NCI-H345 (cell line): ENCODE measurements around the gene STAM.

Experiments used
- DNase-seq: peaks from one replicate; lab custom pipeline; 2025; lab: John Stamatoyannopoulos, UW

The STAM gene

GRCh38 chr10:17647326-17647725 lies 3.4 kb downstream of the STAM start:
- DNase-seq, result no peak

- DNase-seq, result no peak
These were observed 4.5 kb downstream of the STAM start for GRCh38 chr10:17648243-17649035.

DNA sequence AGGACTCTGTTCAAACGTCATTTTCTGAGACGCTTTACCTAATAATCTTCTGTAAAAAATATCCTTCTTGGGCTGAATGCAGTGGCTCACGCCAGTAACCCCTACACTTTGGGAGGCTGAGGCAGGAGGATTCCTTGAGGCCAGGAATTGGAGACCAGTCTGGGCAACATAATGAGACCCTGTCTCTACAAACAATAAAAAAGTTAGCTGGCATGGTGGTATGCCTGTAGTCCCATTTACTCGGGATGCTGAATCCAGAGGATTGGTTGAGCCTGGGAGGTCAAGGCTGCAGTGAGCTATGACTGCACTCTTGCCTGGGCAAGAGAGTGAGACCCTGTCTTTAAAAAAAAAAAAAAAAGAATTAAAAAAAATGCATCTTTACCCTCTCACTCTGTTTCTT lies 5.1 kb downstream of the STAM start:
- no peak for DNase-seq

DNA sequence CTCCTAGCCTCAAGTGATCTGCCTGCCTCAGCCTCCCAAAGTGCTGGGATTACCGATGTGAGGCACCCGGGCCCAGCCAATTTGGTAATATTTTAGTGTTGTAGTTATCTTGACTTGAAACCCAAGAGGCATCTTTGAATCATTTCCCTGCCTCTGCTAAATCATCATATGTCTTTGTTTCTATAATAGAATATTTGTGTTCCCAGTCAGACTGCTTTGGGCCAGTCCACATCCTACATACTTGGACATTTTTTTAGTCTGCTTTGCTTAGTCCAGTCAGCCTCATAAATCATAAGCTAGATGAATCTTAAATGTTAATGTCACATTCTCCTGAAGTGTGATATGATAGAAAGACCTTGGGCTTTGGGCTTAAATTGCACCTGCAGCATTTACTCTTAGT lies 5.9 kb downstream of the STAM start:
- DNase-seq, result no peak

- no peak for DNase-seq
These were observed 6.5 kb downstream of the STAM start for GRCh38 chr10:17650416-17650815.

DNA sequence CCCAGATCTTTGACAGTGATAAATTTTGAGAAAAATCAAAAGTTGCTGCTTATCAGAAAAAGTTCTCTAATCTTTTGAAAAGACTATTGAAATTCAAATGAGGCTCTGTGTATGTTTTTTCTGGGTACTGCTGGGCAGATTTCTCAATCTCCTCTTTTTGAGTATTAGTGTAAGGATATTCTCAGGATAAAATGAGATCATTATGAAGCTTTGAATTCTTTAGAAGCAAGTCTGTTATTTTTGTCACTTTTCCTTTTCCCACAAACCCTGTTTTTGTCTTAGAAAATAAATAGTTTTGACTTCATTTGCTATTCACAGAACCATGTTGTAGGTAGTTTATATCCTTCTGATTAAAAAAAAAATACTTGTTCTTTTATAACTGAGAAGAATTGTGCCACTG lies 7.9 kb downstream of the STAM start:
- DNase-seq, result no peak

- DNase-seq, result no peak
These were observed 8.6 kb downstream of the STAM start for GRCh38 chr10:17652585-17652984.

- no peak for DNase-seq
These were observed 11.1 kb downstream of the STAM start for GRCh38 chr10:17655009-17655408.

- DNase-seq, result no peak
These were observed 11.7 kb downstream of the STAM start for GRCh38 chr10:17655567-17656146.

DNA sequence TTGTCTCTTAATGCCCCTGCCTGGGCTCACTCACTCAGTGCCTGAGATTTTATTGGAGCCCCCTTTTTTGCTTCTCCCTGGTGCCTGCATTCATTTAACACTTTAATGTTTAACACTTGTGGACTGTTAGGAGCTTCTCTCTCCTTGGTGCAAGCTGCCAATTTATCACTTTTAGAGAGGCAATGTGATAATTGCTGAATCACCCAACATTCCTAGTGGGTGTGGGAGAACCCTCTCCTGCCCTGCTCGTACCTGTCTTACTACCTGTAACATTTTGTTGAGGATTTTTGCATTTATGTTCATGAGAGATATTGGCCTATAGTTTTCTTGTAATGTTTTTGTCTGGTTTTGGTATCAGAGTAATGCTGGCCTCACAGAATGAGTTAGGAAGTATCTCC lies 13.2 kb downstream of the STAM start:
- no peak for DNase-seq

DNA sequence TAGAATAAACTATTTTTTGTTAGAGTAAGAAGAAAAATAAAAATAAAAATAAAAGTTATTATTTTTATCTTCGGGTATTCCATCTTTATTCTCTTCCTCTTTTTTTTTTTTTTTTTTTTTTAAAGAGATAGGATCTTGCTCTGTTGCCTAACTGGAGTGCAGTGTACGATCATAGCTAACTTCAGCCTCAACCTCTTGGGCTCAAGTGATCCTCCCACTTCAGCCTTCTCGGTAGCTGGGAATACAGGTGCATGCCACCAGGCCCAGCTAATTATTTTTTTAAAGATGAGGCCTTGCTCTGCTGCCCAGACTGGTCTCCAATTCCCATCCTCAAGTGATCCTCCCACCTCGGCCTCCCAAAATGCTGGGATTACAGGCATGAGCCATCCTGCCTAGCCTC lies 15.4 kb downstream of the STAM start:
- no peak for DNase-seq

GRCh38 chr10:17660921-17661320 lies 17.0 kb downstream of the STAM start:
- no peak for DNase-seq

GRCh38 chr10:17661510-17661909 lies 17.6 kb downstream of the STAM start:
- no peak for DNase-seq

GRCh38 chr10:17662193-17663138 lies 18.5 kb downstream of the STAM start:
- no peak for DNase-seq

DNA sequence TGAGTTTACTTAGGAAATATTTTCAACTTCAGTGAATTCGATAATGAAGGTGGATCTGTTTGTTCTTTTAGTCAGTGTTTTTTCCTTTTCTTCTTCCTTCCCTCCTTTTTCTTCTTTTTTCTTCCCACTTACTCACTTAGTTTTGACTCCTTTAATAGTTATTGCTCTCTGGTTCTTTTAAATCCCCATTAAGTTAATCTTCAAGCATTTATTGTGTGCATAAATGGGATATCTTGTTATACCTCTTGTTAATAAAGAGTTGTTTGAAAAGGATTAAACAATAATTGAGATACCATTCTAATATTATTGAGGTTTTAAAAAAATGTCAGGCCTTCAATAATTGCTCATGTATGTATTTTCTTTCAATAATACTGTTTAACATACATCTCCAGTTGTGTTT lies 19.5 kb downstream of the STAM start:
- no peak for DNase-seq

DNA sequence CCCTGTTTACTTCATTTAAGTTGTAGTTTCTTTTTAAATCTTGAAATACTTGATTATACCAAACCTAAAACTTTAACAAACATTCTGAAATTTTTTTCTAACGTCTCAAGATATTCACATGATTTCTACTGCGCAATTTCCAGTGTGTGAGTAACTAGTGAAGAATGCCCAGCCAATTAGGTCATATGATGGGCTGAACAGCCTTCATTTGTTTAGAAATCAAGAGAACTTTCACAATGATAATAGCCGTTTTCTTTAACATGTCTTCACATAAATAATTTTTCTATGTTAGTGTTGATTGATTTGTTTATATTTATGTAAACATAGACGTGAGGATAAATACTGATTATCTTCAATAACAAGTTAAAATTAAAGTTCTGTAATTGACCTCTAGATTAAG lies 21.8 kb downstream of the STAM start:
- DNase-seq, result no peak

GRCh38 chr10:17668435-17669184 lies 24.7 kb downstream of the STAM start:
- DNase-seq, result no peak

- DNase-seq, result no peak
These were observed 25.4 kb downstream of the STAM start for GRCh38 chr10:17669185-17669872.

DNA sequence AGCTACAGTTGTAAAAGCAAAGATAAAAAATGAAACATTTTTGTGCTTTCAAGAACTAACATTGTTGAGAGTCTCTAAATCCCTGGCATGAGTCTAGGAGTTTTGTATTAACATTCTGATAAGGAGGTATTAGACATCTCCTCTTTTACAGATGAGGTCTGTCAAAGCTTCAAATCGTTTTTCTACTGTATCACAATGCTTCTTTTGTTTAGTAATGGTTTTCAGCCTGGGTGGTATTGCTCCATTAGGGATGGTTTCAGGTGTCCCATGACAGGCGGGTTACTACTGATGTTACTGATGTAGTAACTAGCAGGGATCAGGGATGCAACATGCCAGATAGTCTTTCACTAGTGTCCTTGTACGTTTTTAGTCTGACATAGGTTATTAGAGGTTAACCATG lies 27.4 kb downstream of the STAM start:
- no peak for DNase-seq

DNA sequence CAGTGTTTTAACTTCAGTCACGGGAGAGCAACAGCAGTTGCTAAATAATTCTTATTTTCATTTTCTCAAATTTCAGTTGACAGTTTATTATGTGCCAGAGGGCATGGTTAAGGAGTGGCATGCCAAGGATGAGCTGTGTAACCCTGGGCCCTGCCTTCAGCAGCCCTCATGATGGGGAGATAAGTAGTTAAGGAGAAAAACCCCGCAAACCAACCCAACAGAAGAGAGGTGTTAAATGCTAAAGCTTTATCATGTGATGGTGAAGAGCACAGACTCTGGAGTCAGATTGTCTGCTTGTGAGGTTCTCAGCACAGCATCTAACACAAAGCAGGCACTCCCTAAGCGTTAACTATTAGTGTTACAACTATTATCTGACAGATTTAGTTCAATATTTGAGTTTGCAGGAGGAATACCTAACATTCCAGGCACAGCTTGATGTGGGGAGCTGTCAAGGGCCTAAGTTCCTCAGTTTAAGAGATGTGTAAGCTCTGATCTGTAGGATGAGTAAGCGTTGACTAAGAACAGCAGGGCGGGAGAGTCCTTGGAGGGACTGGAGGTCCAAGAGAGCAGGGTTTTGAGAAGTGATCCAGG lies 29.6 kb downstream of the STAM start:
- DNase-seq, result no peak

GRCh38 chr10:17674566-17674965 lies 30.6 kb downstream of the STAM start:
- DNase-seq, result no peak
